Right cardiac atrium (tissue), 5 donors: ENCODE measurements around the gene TCERG1L. TPM values are rescaled to one million over a fixed set of nuclear protein-coding genes. Genes with fewer than 3 reads are reported as not detected.

ENCODE experiments used
- ATAC-seq, 2 donors: fragments of 200-7000 bp; cut with Tn5 transposase; one replicate each; pipeline versions ENCODE4 v1.8.0 to v1.9.1; 2020; ENCODE audit warnings: moderate library complexity in 2 of 2, mild to moderate bottlenecking in 1 of 2
- DNase-seq, 3 donors: peaks; one replicate each; pipeline ENCODE4 v3.0.0-alpha.2; 2020
- H3K27ac ChIP-seq: one replicate; pipeline ENCODE4 v1.5.1; 2013; ENCODE audit warnings: mild to moderate bottlenecking, low read length, control low read depth, moderate library complexity
- H3K27me3 ChIP-seq: one replicate; pipeline ENCODE4 v1.6.1; 2013; ENCODE audit not compliant: control insufficient read depth, insufficient read depth
- H3K4me1 ChIP-seq: one replicate; pipeline ENCODE4 v1.6.1; 2013; ENCODE audit warnings: low read length; ENCODE audit not compliant: control insufficient read depth, insufficient read depth
- H3K4me3 ChIP-seq: one replicate; pipeline ENCODE4 v1.5.1; 2013; ENCODE audit warnings: low read length, control low read depth
- H3K9me3 ChIP-seq: one replicate; pipeline ENCODE4 v1.6.1; 2013; ENCODE audit warnings: low read length; ENCODE audit not compliant: control insufficient read depth
- WGBS: extraction: QIAGEN DNeasy Blood & Tissue Kit; methylation state at CpG from one replicate; pipeline ENCODE4 v1.1.7; 2013; 5-methylcytosine and 5-hydroxymethylcytosine counted together
- intact Hi-C, 4 donors: fragments of 100-400 bp; cut with DNase I; formaldehyde crosslinking; loops; one replicate each; pipeline versions ENCODE4 v1.11.0 to v1.14.0; 2022 to 2023
- polyA plus RNA-seq: library from polyadenylated mRNA; stranded (reverse); fragments of 200-250 nt; gene quantifications from one replicate; pipeline ENCODE4 v1.2.3, GENCODE V29; 2013
- total RNA-seq, 4 donors: library from RNA; stranded (reverse); fragmentation: NEBNext Ultra II Directional; extraction: Animal tissue kit (Norgen Biotek cat#: 25700); gene quantifications; one replicate each; pipeline ENCODE4 v1.2.1, GENCODE V29; 2021
- donor health status: healthy with polysubstance abuse.
- donor health status: DM: no; HTN: yes; CAD: no.
- donor health status: DM: no; HTN: no; CAD: no.
- donor health status: DM: no; HTN: yes; CAD: no; lungs with severe emphysema.
- donor health status: DM: yes; HTN: yes; CAD: no.

TCERG1L gene
- total and polyA plus RNA-seq, 5 donors, result not detected

GRCh38 chr10:131125511-131126225 is 185.9 kb downstream of the TCERG1L start:
- no peak for ATAC-seq
- no peaks in the 10 kb centered on the region for H3K4me1 ChIP-seq
- DNase-seq, result no peak

GRCh38 chr10:131124945-131125344 is 186.6 kb downstream of the TCERG1L start:
- intact Hi-C loops, result no loop called here

More at GRCh38 chr10:131125511-131126225, 185.9 kb downstream of the TCERG1L start:
- 85% methylated on average over 10 of the region's 10 CpGs for WGBS
- intact Hi-C loops, result no loop called here
- Histone ChIP-seq H3K27ac (no peak overlapping the region), H3K9me3 (no peaks in the 10 kb centered on the region), H3K27me3 (no peaks in the 10 kb centered on the region), H3K4me3 (no peak overlapping the region)

GRCh38 chr10:131123496-131123895 is 188.0 kb downstream of the TCERG1L start:
- DNase-seq, result no peak
- WGBS, result 88% methylated on average over 11 of the region's 11 CpGs
- no peak overlapping the region for H3K27ac ChIP-seq
- no peak overlapping the region for H3K4me3 ChIP-seq
- no peaks in the 10 kb centered on the region for H3K27me3 ChIP-seq
- intact Hi-C loops, result no loop called here
- ATAC-seq, result no peak
- H3K4me1 ChIP-seq, result no peaks in the 10 kb centered on the region
- H3K9me3 ChIP-seq, result no peaks in the 10 kb centered on the region

More at GRCh38 chr10:131124945-131125344, 186.6 kb downstream of the TCERG1L start:
- no peak for DNase-seq
- no peaks in the 10 kb centered on the region for H3K27me3 ChIP-seq
- no peaks in the 10 kb centered on the region for H3K9me3 ChIP-seq
- no peaks in the 10 kb centered on the region for H3K4me1 ChIP-seq
- no peak for ATAC-seq
- H3K27ac ChIP-seq, result no peak overlapping the region
- no peak overlapping the region for H3K4me3 ChIP-seq

- intact Hi-C loops, result no loop called here
- no peak for DNase-seq
- H3K9me3 ChIP-seq, result no peaks in the 10 kb centered on the region
- H3K27me3 ChIP-seq, result no peaks in the 10 kb centered on the region
- ATAC-seq, result no peak
- no peak overlapping the region for H3K27ac ChIP-seq
- H3K4me1 ChIP-seq, result no peaks in the 10 kb centered on the region
- 84% methylated on average over 11 of the region's 11 CpGs for WGBS
- H3K4me3 ChIP-seq, result no peak overlapping the region
Observed at GRCh38 chr10:131121511-131122035, 189.9 kb downstream of the TCERG1L start.

GRCh38 chr10:131119626-131120355 is 191.7 kb downstream of the TCERG1L start:
- no peak for DNase-seq

GRCh38 chr10:131117416-131118212 is 193.9 kb downstream of the TCERG1L start:
- no peak for DNase-seq
- no peaks in the 10 kb centered on the region for H3K9me3 ChIP-seq
- H3K4me3 ChIP-seq, result no peak overlapping the region
- H3K27me3 ChIP-seq, result no peaks in the 10 kb centered on the region
- 88% methylated on average over 21 of the region's 21 CpGs for WGBS
- H3K27ac ChIP-seq, result no peak overlapping the region
- intact Hi-C loops, result no loop called here
- H3K4me1 ChIP-seq, result no peaks in the 10 kb centered on the region
- no peak for ATAC-seq

More at GRCh38 chr10:131119626-131120355, 191.7 kb downstream of the TCERG1L start:
- ATAC-seq, result no peak
- intact Hi-C loops, result no loop called here
- Histone ChIP-seq H3K27ac (no peak overlapping the region), H3K27me3 (no peaks in the 10 kb centered on the region), H3K4me1 (no peaks in the 10 kb centered on the region), H3K4me3 (no peak overlapping the region), H3K9me3 (no peaks in the 10 kb centered on the region)
- 81% methylated on average over 17 of the region's 17 CpGs for WGBS

GRCh38 chr10:131116991-131117375 is 194.5 kb downstream of the TCERG1L start:
- H3K27ac ChIP-seq, result no peak overlapping the region
- intact Hi-C loops, result no loop called here
- H3K9me3 ChIP-seq, result no peaks in the 10 kb centered on the region
- no peaks in the 10 kb centered on the region for H3K4me1 ChIP-seq
- 88% methylated on average over 9 of the region's 9 CpGs for WGBS
- H3K4me3 ChIP-seq, result no peak overlapping the region
- no peak for DNase-seq
- H3K27me3 ChIP-seq, result no peaks in the 10 kb centered on the region
- ATAC-seq, result no peak

- WGBS, result 80% methylated on average over 24 of the region's 24 CpGs
- no peaks in the 10 kb centered on the region for H3K4me1 ChIP-seq
- no peaks in the 10 kb centered on the region for H3K27me3 ChIP-seq
- ATAC-seq (no peak), DNase-seq (no peak)
- no peaks in the 10 kb centered on the region for H3K9me3 ChIP-seq
- H3K27ac ChIP-seq, result no peak overlapping the region
- intact Hi-C loops, result no loop called here
- no peak overlapping the region for H3K4me3 ChIP-seq
Observed at GRCh38 chr10:131116216-131116990, 195.1 kb downstream of the TCERG1L start.

- Histone ChIP-seq H3K4me1 (no peaks in the 10 kb centered on the region), H3K27me3 (no peaks in the 10 kb centered on the region), H3K9me3 (no peaks in the 10 kb centered on the region), H3K4me3 (no peak overlapping the region), H3K27ac (no peak overlapping the region)
- 55% methylated on average over 4 of the region's 4 CpGs for WGBS
- ATAC-seq (no peak), DNase-seq (no peak)
- intact Hi-C loops, result no loop called here
Observed at GRCh38 chr10:131115801-131116200, 195.7 kb downstream of the TCERG1L start.

- Histone ChIP-seq H3K9me3 (no peaks in the 10 kb centered on the region), H3K27me3 (no peaks in the 10 kb centered on the region), H3K4me3 (no peak overlapping the region), H3K4me1 (no peaks in the 10 kb centered on the region), H3K27ac (no peak overlapping the region)
- intact Hi-C loops, result no loop called here
- 91% methylated on average over 14 of the region's 14 CpGs for WGBS
- DNase-seq (no peak), ATAC-seq (no peak)
Observed at GRCh38 chr10:131115321-131115720, 196.2 kb downstream of the TCERG1L start.
